COLO668 (cell line): ENCODE results near the gene RNU6-9.

Experiments used
- DNase-seq: peaks from one replicate; lab custom pipeline; 2025; ENCODE audit not compliant: unreplicated experiment; lab: John Stamatoyannopoulos, UW

The RNU6-9 gene

GRCh38 chr19:861756-862580 lies 31.3 kb upstream of the RNU6-9 start:
- DNase-seq, result peak; percentile 69

DNA sequence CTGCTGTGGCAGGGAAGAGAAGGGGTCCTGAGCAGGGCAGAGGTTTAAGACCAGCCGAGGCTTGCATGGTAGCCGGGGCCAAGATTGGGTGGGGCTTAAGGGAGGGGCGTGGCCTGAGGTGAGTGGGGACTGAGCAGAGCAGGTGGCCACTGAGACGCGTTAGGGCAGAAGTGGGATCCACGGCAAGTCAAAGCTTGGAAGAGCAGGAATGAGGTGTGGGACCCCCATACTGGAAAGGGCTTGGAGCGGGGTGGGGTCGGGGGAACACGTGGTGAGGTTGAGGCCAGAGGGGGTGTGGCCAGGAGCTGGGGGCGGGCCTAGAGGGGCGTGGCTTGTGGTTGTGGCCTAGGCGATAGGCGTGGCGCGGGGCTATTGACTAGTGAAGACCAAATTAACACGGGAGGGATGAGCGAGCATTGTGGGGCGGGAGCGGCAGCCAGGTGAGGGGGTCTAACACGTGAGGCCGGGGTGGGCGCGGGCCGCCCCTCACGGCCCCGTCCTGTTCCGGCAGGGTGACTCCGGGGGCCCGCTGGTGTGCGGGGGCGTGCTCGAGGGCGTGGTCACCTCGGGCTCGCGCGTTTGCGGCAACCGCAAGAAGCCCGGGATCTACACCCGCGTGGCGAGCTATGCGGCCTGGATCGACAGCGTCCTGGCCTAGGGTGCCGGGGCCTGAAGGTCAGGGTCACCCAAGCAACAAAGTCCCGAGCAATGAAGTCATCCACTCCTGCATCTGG lies 30.5 kb upstream of the RNU6-9 start:
- DNase-seq, result peak; percentile 60

GRCh38 chr19:863315-863620 lies 30.0 kb upstream of the RNU6-9 start:
- no peak for DNase-seq

DNA sequence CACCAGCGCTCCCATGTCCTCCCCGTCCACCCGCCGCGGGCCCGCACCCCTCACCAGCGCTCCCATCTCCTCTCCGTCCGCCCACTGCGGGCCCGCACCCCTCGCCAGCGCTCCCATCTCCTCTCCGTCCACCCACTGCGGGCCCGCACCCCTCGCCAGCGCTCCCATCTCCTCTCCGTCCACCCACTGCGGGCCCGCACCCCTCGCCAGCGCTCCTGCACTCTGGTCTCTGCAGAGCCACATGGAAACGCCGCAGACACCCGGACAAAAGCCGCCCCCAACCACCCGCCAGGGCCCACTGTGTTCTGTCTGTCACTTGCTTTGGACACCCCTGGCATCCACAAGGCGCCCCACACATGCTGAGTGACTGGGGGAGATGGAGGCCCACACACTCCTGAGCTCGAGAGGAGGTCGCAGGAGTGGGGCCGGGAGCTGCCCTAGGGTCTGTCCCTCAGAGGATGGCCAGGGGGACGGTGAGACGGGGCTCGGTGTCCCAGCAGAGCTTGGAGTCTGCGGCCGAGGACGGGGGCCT lies 26.4 kb upstream of the RNU6-9 start:
- no peak for DNase-seq

GRCh38 chr19:867301-867793 lies 25.9 kb upstream of the RNU6-9 start:
- no peak for DNase-seq

GRCh38 chr19:867855-868457 lies 25.3 kb upstream of the RNU6-9 start:
- no peak for DNase-seq

GRCh38 chr19:868458-869244 lies 24.6 kb upstream of the RNU6-9 start:
- no peak for DNase-seq

GRCh38 chr19:869245-870177 lies 23.8 kb upstream of the RNU6-9 start:
- no peak for DNase-seq

- DNase-seq, result no peak
Observed at GRCh38 chr19:870314-870713, 23.0 kb upstream of the RNU6-9 start.

DNA sequence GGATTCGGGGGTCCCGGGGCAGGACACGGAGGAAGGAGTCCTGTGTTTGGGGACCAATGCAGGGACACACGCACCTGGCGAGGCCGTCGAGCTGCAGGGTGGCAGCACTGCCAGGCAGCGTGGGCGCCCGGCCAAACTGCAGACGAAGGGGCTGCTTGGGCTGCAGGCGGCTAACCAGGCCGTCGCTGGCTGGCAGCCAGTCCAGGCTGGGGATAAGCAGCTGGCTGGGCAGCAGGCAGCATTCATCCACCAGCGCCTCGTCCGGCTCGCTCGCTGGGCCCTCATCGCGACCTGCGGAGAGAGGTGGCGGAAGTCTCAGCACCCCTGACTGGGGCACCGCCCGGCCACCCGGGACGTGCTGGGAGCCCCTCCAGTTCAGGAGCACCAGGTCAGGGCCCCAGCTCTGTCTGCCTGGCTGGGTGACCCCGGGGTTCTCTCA lies 22.3 kb upstream of the RNU6-9 start:
- no peak for DNase-seq

DNA sequence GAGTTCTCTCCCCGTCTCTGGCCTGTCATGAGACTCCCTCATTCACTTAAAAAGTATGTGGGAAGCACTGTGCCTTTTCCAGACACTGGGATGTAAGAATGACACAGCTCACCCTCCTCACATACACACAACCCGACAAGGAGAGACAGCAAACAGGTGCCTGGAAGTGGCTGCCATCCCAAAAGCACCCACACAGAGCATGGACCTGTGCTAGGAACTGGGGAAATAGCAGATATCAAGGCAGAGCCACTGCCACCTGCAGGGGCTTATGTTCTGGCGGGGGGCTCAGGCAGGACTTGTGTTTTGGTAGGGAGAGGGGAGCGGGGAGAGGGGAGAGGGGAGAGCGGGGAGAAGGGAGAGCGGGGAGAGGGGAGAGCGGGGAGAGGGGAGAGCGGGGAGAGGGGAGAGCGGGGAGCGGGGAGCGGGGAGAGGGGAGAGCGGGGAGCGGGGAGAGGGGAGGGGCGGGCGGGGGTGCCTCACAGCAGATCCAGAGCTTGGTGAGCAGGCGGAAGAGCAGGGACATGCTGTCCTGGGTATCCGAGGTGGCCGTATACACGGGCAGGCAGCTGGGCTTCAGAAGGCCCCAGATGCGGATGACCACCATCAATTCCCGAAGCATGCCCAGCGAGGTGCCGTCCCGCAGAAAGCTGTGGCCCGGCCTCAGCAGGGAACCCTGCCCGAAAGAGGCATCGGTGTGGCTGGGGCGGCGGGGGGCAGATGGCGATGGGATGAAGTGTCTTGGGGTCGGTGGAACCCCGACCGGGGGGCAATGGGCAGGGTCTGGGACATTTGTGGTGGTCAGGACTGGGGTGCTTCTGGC lies 21.6 kb upstream of the RNU6-9 start:
- no peak for DNase-seq

DNA sequence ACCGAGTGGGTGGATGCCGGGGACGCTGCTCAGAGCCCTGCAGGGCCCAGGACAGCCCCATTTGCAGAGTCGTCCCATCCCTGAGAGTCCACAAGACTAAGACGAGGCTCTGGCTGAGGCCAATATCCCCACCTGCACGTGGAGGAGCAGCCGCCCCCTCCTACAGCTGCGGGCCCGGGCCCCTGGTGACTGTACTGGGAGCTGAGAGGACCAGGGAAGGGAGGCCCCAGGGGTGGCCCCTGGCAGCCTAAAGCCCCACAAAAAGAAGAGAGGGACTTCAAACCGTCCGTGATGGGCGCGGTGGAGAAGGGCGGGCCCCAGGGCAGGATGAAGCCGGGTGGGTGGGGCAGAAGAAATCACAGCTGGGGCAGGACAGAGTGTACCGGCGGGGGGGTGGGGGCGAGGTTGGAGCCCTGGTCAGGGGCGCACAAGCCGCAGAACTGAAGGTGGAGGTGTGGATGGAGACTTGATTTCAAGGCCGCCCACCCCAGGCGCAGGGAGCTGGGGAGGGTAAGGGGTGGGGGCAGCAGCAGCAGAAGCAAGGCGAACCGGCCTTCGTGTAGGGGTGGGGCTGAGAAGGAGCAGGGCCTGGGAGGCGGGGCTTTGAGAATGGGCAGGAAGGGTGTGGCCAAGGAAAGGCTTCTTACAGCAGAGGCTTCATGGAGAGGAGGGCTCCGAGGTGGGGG lies 20.9 kb upstream of the RNU6-9 start:
- DNase-seq, result no peak

GRCh38 chr19:873084-873483 lies 20.2 kb upstream of the RNU6-9 start:
- DNase-seq, result no peak

DNA sequence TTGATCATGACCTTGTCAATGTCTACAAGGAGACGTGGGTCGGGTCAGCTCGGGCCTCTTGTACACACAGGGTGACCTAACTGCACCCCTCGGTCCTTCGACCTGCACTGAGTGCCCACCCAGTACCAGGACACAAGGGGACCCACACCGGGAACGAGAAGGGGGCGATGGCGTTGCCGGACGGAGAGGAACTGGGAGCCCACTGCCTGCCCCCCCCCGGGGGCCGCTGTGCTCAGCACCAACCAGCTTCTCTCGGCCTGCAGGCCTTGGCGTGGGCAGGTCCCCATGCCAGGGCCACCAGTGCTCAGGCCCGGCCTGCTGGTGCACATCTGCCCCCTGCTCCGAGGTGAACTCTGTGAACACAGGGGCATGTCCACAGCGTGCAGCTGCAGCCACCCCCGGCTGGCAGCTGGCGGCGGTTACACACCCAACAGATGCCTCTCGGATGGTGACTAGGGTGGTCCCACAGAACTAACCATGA lies 19.7 kb upstream of the RNU6-9 start:
- DNase-seq, result no peak

- DNase-seq, result no peak
Observed at GRCh38 chr19:875265-875879, 17.9 kb upstream of the RNU6-9 start.

- no peak for DNase-seq
Observed at GRCh38 chr19:876089-876488, 17.2 kb upstream of the RNU6-9 start.

GRCh38 chr19:876780-877314 lies 16.4 kb upstream of the RNU6-9 start:
- peak; percentile 30 for DNase-seq
